ENCODE data around the gene CARHSP1. TPM values are rescaled to one million over a fixed set of nuclear protein-coding genes. Genes with fewer than 3 reads are reported as not detected.

The CARHSP1 gene
- polyA plus RNA-seq, 1 donor (not counting 4 experiments of a cell fraction or from before 2014, with no cell fraction given) = 61.9 TPM

- Histone ChIP-seq H3K4me3 (ENCODE audit: control insufficient read depth in 2 of 3, extremely low read depth in 1 of 3, insufficient read depth in 2 of 3, low read depth in 1 of 3, low read length in 3 of 3) (no peak overlapping the region), H3K9ac (ENCODE audit: control insufficient read depth, extremely low read depth, insufficient read depth, low read length) (no peak overlapping the region), H3K27ac (ENCODE audit: control insufficient read depth, insufficient read depth, low read length) (no peak overlapping the region), H3K79me2 (ENCODE audit: control insufficient read depth, insufficient read depth, low read length) (no peaks in the 10 kb centered on the region), H3K36me3 (ENCODE audit: control insufficient read depth in 2 of 2, extremely low read depth in 1 of 2, insufficient read depth in 2 of 2, low read length in 2 of 2) (peaks cover 47 to 65% of the 10 kb centered on the region in 2 experiments), H3K9me1 (ENCODE audit: control insufficient read depth, extremely low read depth, insufficient read depth, low read length) (no peaks in the 10 kb centered on the region), H4K20me1 (ENCODE audit: control insufficient read depth, extremely low read depth, insufficient read depth, low read length) (no peaks in the 10 kb centered on the region), H3K27me3 (ENCODE audit: control insufficient read depth, extremely low read depth, insufficient read depth, low read length) (no peaks in the 10 kb centered on the region), H3K9me3 (ENCODE audit: control insufficient read depth, low read depth, low read length) (no peaks in the 10 kb centered on the region), H3K4me2 (ENCODE audit: control insufficient read depth, extremely low read depth, insufficient read depth, low read depth, low read length) (no peak overlapping the region), H2AFZ (ENCODE audit: control insufficient read depth, low read length) (no peak overlapping the region), H3K4me1 (ENCODE audit: control insufficient read depth, extremely low read depth, insufficient read depth, low read length) (no peaks in the 10 kb centered on the region)
- FAIRE-seq (no peak), DNase-seq (ENCODE audit: low read depth, low spot score) (no peak)
- TF ChIP-seq EZH2 (IDR thresholded peaks at IDR 0.05; ENCODE audit: low read length) (no peak), CTCF (optimal IDR thresholded peaks at IDR 0.05 in 1 of 3, IDR thresholded peaks at IDR 0.05 in 1 of 3, conservative IDR thresholded peaks at IDR 0.05 in 1 of 3; ENCODE audit: extremely low read depth in 1 of 3, insufficient read depth in 2 of 3, low read length in 3 of 3) (no peak)
- dilution Hi-C loops (cut with MboI; ENCODE audit: extremely low pct_ligation_motif_present, low sequenced_read_pairs) = no loop called here
Measured at GRCh38 chr16:8898660-8899318, 30.0 kb upstream of the CARHSP1 start.

GRCh38 chr16:8894736-8895334 is 26.0 kb upstream of the CARHSP1 start:
- FAIRE-seq (no peak), DNase-seq (ENCODE audit: low read depth, low spot score) (no peak)
- Histone ChIP-seq H3K27me3 (ENCODE audit: control insufficient read depth, extremely low read depth, insufficient read depth, low read length) (no peaks in the 10 kb centered on the region), H3K9me1 (ENCODE audit: control insufficient read depth, extremely low read depth, insufficient read depth, low read length) (no peaks in the 10 kb centered on the region), H3K4me3 (ENCODE audit: control insufficient read depth in 2 of 3, extremely low read depth in 1 of 3, insufficient read depth in 2 of 3, low read depth in 1 of 3, low read length in 3 of 3) (no peak overlapping the region), H3K79me2 (ENCODE audit: control insufficient read depth, insufficient read depth, low read length) (no peaks in the 10 kb centered on the region), H3K9ac (ENCODE audit: control insufficient read depth, extremely low read depth, insufficient read depth, low read length) (no peak overlapping the region), H3K27ac (ENCODE audit: control insufficient read depth, insufficient read depth, low read length) (no peak overlapping the region), H3K36me3 (ENCODE audit: control insufficient read depth in 2 of 2, extremely low read depth in 1 of 2, insufficient read depth in 2 of 2, low read length in 2 of 2) (peaks cover 53 to 54% of the 10 kb centered on the region in 2 experiments), H3K4me1 (ENCODE audit: control insufficient read depth, extremely low read depth, insufficient read depth, low read length) (no peaks in the 10 kb centered on the region), H4K20me1 (ENCODE audit: control insufficient read depth, extremely low read depth, insufficient read depth, low read length) (no peaks in the 10 kb centered on the region), H3K4me2 (ENCODE audit: control insufficient read depth, extremely low read depth, insufficient read depth, low read depth, low read length) (no peak overlapping the region), H3K9me3 (ENCODE audit: control insufficient read depth, low read depth, low read length) (no peaks in the 10 kb centered on the region), H2AFZ (ENCODE audit: control insufficient read depth, low read length) (no peak overlapping the region)
- dilution Hi-C loops (cut with MboI; ENCODE audit: extremely low pct_ligation_motif_present, low sequenced_read_pairs) = no loop called here
- no peak for TF ChIP-seq EZH2 (IDR thresholded peaks at IDR 0.05; ENCODE audit: low read length)
- no peak for TF ChIP-seq CTCF (optimal IDR thresholded peaks at IDR 0.05 in 1 of 3, IDR thresholded peaks at IDR 0.05 in 1 of 3, conservative IDR thresholded peaks at IDR 0.05 in 1 of 3; ENCODE audit: extremely low read depth in 1 of 3, insufficient read depth in 2 of 3, low read length in 3 of 3)
